NCI-H2196 (cell line): ENCODE data around the gene CAMSAP2.
A peak's percentile ranks its signal among the peaks of the same experiment; 100 is the strongest.
"Not testable (repeated sequence)": the region's sequence is repeated elsewhere in the genome, so short reads cannot be mapped to it uniquely, and the experiment has no call there.

Experiments used
- DNase-seq: peaks from one replicate; lab custom pipeline; 2025; ENCODE audit not compliant: unreplicated experiment; lab: John Stamatoyannopoulos, UW

The CAMSAP2 gene

DNA sequence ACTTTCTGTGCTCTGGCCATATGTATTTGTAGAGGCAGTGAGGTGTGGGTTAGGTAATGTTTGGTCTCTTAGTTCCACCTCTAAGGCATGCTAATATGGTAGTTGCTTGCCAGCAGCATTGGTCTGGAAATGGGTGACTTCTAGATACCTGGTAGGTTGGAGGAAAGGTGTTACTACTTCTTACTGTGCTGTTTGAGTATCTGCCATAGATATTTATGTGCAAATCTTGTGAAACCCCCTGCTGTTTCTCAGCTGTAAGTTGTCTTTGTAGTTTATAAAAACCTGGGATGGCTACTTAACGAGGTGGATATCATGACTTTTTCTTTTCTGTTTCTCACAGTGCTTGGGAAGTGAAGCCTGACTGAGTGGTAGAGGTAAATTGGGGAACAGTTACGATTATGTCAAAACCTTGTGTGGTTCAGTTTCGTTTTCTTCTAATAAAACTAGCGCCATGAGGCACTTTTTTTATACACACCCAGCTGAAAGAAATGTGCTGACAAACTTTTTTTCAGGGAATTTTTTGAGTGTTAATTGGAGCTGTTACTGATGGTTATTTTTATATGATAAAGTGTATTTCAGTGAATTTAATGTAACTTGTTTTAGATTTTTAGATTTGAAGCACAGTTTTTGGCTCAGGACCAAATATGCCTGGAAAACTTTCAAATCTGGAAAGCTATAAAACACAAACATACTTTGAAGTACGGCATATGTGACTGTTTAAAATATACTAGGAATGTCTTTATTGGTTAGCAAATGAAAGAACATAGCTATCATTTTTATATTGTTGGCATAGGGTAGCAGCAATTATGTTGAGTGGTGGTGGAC, 42.1 kb downstream of the CAMSAP2 start:
- DNase-seq: no peak

GRCh38 chr1:200783926-200784325, 45.2 kb downstream of the CAMSAP2 start:
- DNase-seq: no peak

- no peak for DNase-seq
Measured at GRCh38 chr1:200784576-200784975, 45.9 kb downstream of the CAMSAP2 start.

DNA sequence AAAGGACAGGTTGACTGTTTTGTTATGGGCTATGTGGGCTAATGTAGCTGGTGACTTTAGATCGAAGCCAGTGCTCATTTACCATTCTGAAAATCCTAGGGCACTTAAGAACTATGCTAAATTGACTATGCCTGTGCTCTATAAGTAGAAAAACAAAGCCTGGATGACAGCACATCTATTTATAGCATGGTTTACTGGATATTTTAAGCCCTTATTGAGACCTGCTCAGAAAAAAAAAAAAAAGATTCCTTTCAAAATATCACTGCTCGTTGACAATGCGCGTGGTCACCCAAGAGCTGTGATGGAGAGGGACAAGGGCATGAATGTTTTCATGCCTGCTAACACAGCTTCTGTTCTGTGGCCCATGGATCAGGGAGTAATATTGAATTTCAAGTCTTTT, 48.1 kb downstream of the CAMSAP2 start:
- no peak for DNase-seq

GRCh38 chr1:200787896-200788387, 49.2 kb downstream of the CAMSAP2 start:
- DNase-seq: no peak

GRCh38 chr1:200791012-200791411, 52.3 kb downstream of the CAMSAP2 start:
- DNase-seq: not testable (repeated sequence)

DNA sequence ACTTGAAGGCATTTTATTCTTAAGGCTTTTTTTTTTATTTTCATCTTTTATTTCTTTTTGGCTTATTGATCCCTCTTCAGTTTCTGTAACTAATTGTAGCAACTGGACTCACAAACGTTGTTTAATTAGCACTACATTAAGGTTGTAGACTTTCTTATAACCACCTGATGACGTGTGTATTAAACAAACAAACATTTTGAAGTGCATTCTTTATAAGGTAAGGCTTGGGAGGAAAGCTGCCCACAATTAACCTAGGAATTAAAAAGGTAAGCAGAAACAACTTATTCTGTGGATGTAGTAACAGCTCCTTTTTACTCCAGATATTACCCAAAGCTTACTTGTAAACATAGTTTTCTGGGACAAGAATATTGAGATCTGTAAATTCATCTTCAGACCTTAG, 55.0 kb downstream of the CAMSAP2 start:
- no peak for DNase-seq

GRCh38 chr1:200794506-200795065, 55.9 kb downstream of the CAMSAP2 start:
- no peak for DNase-seq

- DNase-seq: no peak
Measured at GRCh38 chr1:200795156-200795555, 56.5 kb downstream of the CAMSAP2 start.

DNA sequence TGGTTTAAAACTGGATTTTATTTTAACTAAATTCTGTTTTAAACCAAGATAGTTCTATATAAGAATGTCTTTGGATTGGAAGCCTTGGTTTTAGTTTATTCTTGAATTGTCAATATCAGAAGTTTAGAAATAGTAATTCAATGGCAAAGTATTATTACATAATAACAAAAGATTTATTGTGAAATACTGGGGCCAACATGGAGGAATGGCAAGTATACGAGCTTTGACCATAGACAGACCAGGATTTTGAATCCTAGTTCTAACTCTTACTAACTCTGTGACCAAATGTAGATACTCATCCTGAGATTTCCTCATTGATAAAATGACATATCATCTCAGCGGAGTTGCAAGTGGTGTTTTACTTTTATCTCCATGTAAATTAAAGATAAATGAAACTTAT, 63.3 kb downstream of the CAMSAP2 start:
- no peak for DNase-seq

DNA sequence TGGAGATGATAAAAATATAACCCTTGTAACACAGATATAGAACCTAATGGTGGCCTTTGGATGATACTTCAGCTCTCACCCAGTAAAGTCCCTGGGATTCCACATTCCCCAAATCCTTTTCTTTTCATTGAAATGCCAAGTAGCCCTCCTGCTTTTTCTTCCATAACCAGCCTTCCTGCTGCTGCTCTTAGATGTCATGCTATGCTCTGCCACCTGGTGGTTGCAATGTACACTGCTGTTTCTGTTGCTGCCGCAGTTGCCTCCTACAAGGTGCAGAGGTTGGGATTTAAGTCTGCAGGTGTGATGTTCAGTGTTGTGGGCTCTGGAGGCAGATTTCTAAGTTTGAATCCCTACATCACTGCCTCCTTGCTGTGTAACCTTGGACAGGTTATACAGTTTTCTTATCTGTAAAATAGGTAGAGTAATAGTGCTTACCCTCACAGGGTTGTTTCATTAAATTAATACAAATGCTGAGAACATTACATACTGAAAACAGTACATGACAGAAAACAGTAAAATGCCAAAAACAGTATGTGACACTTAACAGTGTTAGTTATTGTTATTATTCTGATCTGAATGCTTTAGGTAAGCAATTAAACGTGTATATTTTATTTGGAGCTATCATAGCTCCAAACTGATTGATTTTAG, 64.3 kb downstream of the CAMSAP2 start:
- DNase-seq: peak; percentile 68

- DNase-seq: no peak
Measured at GRCh38 chr1:200805719-200806118, 67.0 kb downstream of the CAMSAP2 start.

- DNase-seq: no peak
Measured at GRCh38 chr1:200808846-200809245, 70.2 kb downstream of the CAMSAP2 start.

DNA sequence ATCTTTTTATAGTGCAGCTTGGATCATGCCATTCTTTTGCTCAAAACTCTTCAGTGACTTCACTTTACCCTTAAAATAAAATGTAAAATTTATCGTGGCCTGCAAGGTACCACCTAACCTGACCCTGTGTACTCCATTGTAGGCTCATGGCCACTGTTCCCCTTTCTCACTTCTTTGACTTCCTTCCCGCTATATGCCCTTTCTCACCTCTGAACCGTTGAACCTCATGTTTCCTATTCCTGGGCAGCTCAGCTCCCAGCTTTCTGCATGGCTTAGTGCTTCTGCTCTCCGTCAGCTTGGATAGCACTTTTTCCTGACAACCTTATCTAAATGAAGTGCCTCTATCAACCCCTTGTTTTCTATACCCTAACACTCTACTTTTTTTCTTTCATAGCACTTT, 73.0 kb downstream of the CAMSAP2 start:
- DNase-seq: no peak

DNA sequence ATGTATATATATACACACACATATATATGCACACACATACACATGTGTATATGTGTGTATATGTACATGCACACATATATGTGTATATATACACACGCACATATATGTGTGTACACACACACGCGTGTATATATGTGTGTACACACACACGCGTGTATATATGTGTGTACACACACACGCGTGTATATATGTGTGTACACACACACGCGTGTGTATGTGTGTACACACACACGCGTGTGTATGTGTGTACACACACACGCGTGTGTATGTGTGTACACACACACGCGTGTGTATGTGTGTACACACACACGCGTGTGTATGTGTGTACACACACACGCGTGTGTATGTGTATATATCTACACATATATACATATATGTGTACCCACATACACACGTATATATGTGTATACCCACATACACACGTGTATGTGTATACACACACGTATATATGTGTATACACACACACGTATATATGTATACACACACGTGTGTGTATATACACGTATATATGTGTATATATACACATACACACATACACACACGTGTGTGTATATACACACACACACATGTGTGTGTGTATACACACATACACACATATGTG, 78.0 kb downstream of the CAMSAP2 start:
- not testable (repeated sequence) for DNase-seq

DNA sequence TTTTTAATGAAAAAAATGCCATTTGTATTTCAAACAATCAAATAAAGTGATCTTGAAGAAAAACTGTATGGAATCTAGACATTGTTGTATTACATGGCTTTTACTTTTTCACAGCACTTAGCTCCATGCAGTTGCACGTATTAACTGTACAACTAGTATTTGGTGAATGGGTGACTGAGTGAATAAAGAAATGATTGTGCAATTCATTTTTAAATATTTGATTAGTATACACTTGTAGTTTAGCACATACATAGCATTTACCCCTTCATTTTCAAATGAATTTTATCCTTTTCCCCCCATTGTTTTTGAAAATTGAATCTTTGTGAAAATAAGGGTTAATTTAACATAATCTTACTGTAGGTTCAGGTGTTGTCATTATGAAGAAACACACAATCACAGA, 79.6 kb downstream of the CAMSAP2 start:
- DNase-seq: no peak

DNA sequence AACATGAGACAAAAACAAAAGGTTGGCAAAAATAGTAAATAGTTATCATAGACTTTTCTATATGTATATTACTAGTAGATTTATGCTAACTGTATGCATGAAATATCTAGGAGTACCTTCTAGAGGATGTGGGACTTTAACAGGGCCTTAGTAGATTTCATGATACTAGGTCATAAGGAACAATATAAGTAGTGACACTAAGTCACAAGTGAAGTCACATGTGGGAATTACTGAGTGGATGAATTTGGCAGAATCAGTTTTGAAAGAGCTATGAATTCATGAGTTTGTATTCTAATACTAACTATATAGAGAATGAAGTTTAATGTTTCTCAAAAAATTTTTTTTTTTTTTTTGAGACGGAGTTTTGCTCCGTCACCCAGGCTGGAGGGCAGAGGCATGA, 81.0 kb downstream of the CAMSAP2 start:
- DNase-seq: no peak

GRCh38 chr1:200831091-200831490, 92.4 kb downstream of the CAMSAP2 start:
- no peak for DNase-seq

- DNase-seq: no peak
Measured at GRCh38 chr1:200834383-200834782, 95.7 kb downstream of the CAMSAP2 start.

GRCh38 chr1:200836213-200836612, 97.5 kb downstream of the CAMSAP2 start:
- DNase-seq: no peak

DNA sequence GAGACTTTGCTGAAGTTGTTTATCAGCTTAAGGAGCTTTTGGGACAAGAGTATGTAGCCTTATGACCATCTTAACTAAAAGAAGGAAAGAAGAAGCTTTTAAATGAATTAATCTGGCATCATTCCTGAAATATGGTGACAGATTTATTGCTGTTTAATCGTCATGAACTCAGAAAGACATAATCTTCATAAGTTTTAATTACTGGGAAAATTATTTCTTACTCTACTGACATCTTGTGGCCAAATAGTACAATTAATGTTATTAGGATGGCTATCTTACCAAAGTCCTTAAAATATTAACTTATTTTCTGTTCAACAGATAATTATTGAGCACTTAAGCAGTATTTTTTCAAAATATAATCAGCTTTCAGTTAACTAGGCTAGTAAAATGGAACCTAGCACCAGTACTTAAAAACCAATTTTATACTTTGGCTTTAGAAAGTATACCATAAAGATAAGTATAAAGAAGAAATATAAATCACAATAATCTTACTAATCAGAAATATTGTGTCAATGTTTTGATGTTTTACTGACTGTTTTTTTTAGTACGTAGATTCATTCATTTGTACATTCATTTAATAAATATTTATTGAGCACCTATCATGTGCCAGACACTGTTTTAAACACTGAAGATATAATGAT, 99.4 kb downstream of the CAMSAP2 start:
- peak; percentile 12 for DNase-seq
